ENCODE data around the gene ST6GALNAC3.

The ST6GALNAC3 gene

GRCh38 chr1:76463849-76464248 lies 389.3 kb downstream of the ST6GALNAC3 start:
- no peaks in the 10 kb centered on the region for H3K4me1 ChIP-seq (ENCODE audit: control insufficient read depth in 2 of 2, insufficient read depth in 2 of 2, low read length in 2 of 2)
- no peak overlapping the region for H3K9ac ChIP-seq (ENCODE audit: low read depth in 1 of 2, low read length in 2 of 2)
- no peaks in the 10 kb centered on the region for H3K9me3 ChIP-seq (ENCODE audit: control insufficient read depth in 2 of 2, low read length in 2 of 2)
- no peaks in the 10 kb centered on the region for H3K27me3 ChIP-seq (ENCODE audit: control insufficient read depth in 2 of 2, insufficient read depth in 2 of 2, low read length in 2 of 2)
- no peak overlapping the region for H3K27ac ChIP-seq (ENCODE audit: low read depth in 2 of 2, low read length in 2 of 2)
- no peak overlapping the region for H3K4me3 ChIP-seq (ENCODE audit: low read length in 2 of 2)
- H3K36me3 ChIP-seq (ENCODE audit: control insufficient read depth in 2 of 2, insufficient read depth in 2 of 2, low read length in 2 of 2) = no peaks in the 10 kb centered on the region

DNA sequence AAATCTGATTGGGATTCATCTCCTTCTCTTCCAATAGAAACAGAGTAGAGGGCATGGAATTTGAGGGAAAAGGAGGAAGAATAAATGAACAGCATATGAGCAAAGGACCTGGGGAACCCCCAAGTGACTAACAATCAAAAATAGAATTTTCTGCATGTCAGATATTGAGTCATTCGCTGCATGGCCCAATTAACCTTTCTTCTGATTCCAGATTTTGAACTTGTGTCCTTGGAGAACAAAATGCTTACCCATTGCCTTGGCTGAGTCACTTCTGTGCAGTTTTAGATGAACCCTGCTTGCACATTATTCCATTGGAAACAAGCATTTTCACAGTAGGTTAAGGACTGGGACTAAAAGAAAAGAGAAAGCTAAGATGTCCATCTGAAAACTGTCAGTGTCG lies 390.5 kb downstream of the ST6GALNAC3 start:
- H3K36me3 ChIP-seq (ENCODE audit: control insufficient read depth in 2 of 2, insufficient read depth in 2 of 2, low read length in 2 of 2) = no peaks in the 10 kb centered on the region
- H3K27me3 ChIP-seq (ENCODE audit: control insufficient read depth in 2 of 2, insufficient read depth in 2 of 2, low read length in 2 of 2) = no peaks in the 10 kb centered on the region
- no peaks in the 10 kb centered on the region for H3K4me1 ChIP-seq (ENCODE audit: control insufficient read depth in 2 of 2, insufficient read depth in 2 of 2, low read length in 2 of 2)
- H3K9ac ChIP-seq (ENCODE audit: low read depth in 1 of 2, low read length in 2 of 2) = no peak overlapping the region
- H3K9me3 ChIP-seq (ENCODE audit: control insufficient read depth in 2 of 2, low read length in 2 of 2) = no peaks in the 10 kb centered on the region
- no peak overlapping the region for H3K27ac ChIP-seq (ENCODE audit: low read depth in 2 of 2, low read length in 2 of 2)
- H3K4me3 ChIP-seq (ENCODE audit: low read length in 2 of 2) = no peak overlapping the region

DNA sequence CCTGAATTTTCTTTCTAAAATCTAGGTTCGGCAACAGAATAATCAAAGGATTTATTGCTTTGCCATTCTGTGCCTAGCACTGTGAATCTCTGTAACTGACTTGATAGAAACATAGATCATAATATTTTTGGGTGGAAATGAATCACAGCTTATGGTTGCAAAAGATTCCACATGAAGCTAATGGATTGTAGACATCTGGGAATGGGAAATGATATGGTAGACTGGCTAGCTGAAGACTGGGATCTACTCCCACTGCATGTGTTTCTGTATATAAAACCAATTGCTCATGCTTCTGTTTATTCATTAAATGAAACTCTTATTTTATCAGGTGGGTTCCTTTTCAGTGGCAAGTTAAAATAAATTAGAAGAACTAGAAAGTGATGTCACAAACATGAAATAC lies 395.6 kb downstream of the ST6GALNAC3 start:
- Histone ChIP-seq H3K4me3 (ENCODE audit: low read length in 2 of 2) (no peak overlapping the region), H3K27me3 (ENCODE audit: control insufficient read depth in 2 of 2, insufficient read depth in 2 of 2, low read length in 2 of 2) (no peaks in the 10 kb centered on the region), H3K27ac (ENCODE audit: low read depth in 2 of 2, low read length in 2 of 2) (no peak overlapping the region), H3K4me1 (ENCODE audit: control insufficient read depth in 2 of 2, insufficient read depth in 2 of 2, low read length in 2 of 2) (no peaks in the 10 kb centered on the region), H3K9me3 (ENCODE audit: control insufficient read depth in 2 of 2, low read length in 2 of 2) (no peaks in the 10 kb centered on the region), H3K36me3 (ENCODE audit: control insufficient read depth in 2 of 2, insufficient read depth in 2 of 2, low read length in 2 of 2) (no peaks in the 10 kb centered on the region), H3K9ac (ENCODE audit: low read depth in 1 of 2, low read length in 2 of 2) (no peak overlapping the region)

DNA sequence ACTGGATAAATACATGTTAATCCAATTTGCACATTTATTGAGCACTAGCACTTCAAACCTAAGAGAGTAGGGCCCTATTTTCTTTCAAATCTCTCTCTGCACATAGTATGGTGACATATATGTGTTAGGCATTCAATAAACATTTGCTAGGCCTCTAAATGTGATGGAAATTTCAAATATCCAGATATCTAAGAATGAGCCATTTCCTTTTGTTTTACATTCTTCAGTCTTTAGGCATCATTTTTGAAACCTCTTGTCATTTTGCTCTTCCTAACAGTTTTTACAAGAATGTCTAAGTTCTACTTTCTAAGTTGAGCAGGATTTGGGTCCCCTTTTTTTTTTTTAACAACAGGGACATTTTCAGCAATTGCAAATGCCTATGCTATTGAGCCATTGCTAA lies 397.0 kb downstream of the ST6GALNAC3 start:
- Histone ChIP-seq H3K4me1 (ENCODE audit: control insufficient read depth in 2 of 2, insufficient read depth in 2 of 2, low read length in 2 of 2) (no peaks in the 10 kb centered on the region), H3K36me3 (ENCODE audit: control insufficient read depth in 2 of 2, insufficient read depth in 2 of 2, low read length in 2 of 2) (no peaks in the 10 kb centered on the region), H3K9ac (ENCODE audit: low read depth in 1 of 2, low read length in 2 of 2) (no peak overlapping the region), H3K27ac (ENCODE audit: low read depth in 2 of 2, low read length in 2 of 2) (no peak overlapping the region), H3K9me3 (ENCODE audit: control insufficient read depth in 2 of 2, low read length in 2 of 2) (no peaks in the 10 kb centered on the region), H3K4me3 (ENCODE audit: low read length in 2 of 2) (no peak overlapping the region), H3K27me3 (ENCODE audit: control insufficient read depth in 2 of 2, insufficient read depth in 2 of 2, low read length in 2 of 2) (no peaks in the 10 kb centered on the region)

- H3K9me3 ChIP-seq (ENCODE audit: control insufficient read depth in 2 of 2, low read length in 2 of 2) = no peaks in the 10 kb centered on the region
- no peaks in the 10 kb centered on the region for H3K4me1 ChIP-seq (ENCODE audit: control insufficient read depth in 2 of 2, insufficient read depth in 2 of 2, low read length in 2 of 2)
- H3K27me3 ChIP-seq (ENCODE audit: control insufficient read depth in 2 of 2, insufficient read depth in 2 of 2, low read length in 2 of 2) = no peaks in the 10 kb centered on the region
- H3K27ac ChIP-seq (ENCODE audit: low read depth in 2 of 2, low read length in 2 of 2) = no peak overlapping the region
- no peak overlapping the region for H3K9ac ChIP-seq (ENCODE audit: low read depth in 1 of 2, low read length in 2 of 2)
- H3K4me3 ChIP-seq (ENCODE audit: low read length in 2 of 2) = no peak overlapping the region
- H3K36me3 ChIP-seq (ENCODE audit: control insufficient read depth in 2 of 2, insufficient read depth in 2 of 2, low read length in 2 of 2) = no peaks in the 10 kb centered on the region
Measured at GRCh38 chr1:76473591-76473990, 399.0 kb downstream of the ST6GALNAC3 start.

DNA sequence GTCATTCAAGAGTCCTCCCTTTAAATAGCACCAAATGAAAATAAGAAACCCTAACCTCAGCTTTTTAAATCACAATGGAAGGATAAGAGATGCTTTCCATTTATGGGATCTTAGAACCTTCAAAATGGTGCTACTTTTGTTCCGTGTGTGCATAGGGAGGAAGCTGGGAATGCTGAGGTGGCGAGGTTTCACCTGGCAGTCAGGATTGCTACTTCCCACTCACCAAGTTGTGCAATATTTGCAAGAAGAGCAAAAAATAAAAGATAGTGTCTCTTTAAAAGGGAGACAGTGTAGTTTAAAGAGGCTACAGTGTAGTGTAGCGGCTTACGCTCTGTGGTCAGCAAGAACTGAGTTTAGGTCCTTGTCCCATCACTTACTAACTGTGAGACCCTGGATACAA lies 400.4 kb downstream of the ST6GALNAC3 start:
- no peak overlapping the region for H3K4me3 ChIP-seq (ENCODE audit: low read length in 2 of 2)
- no peak overlapping the region for H3K27ac ChIP-seq (ENCODE audit: low read depth in 2 of 2, low read length in 2 of 2)
- no peaks in the 10 kb centered on the region for H3K9me3 ChIP-seq (ENCODE audit: control insufficient read depth in 2 of 2, low read length in 2 of 2)
- H3K36me3 ChIP-seq (ENCODE audit: control insufficient read depth in 2 of 2, insufficient read depth in 2 of 2, low read length in 2 of 2) = no peaks in the 10 kb centered on the region
- no peak overlapping the region for H3K9ac ChIP-seq (ENCODE audit: low read depth in 1 of 2, low read length in 2 of 2)
- no peaks in the 10 kb centered on the region for H3K27me3 ChIP-seq (ENCODE audit: control insufficient read depth in 2 of 2, insufficient read depth in 2 of 2, low read length in 2 of 2)
- H3K4me1 ChIP-seq (ENCODE audit: control insufficient read depth in 2 of 2, insufficient read depth in 2 of 2, low read length in 2 of 2) = no peaks in the 10 kb centered on the region

- no peak overlapping the region for H3K4me3 ChIP-seq (ENCODE audit: low read length in 2 of 2)
- H3K4me1 ChIP-seq (ENCODE audit: control insufficient read depth in 2 of 2, insufficient read depth in 2 of 2, low read length in 2 of 2) = no peaks in the 10 kb centered on the region
- H3K27ac ChIP-seq (ENCODE audit: low read depth in 2 of 2, low read length in 2 of 2) = no peak overlapping the region
- no peaks in the 10 kb centered on the region for H3K27me3 ChIP-seq (ENCODE audit: control insufficient read depth in 2 of 2, insufficient read depth in 2 of 2, low read length in 2 of 2)
- no peaks in the 10 kb centered on the region for H3K36me3 ChIP-seq (ENCODE audit: control insufficient read depth in 2 of 2, insufficient read depth in 2 of 2, low read length in 2 of 2)
- no peaks in the 10 kb centered on the region for H3K9me3 ChIP-seq (ENCODE audit: control insufficient read depth in 2 of 2, low read length in 2 of 2)
- no peak overlapping the region for H3K9ac ChIP-seq (ENCODE audit: low read depth in 1 of 2, low read length in 2 of 2)
Measured at GRCh38 chr1:76477156-76477555, 402.6 kb downstream of the ST6GALNAC3 start.

- Histone ChIP-seq H3K27me3 (ENCODE audit: control insufficient read depth in 2 of 2, insufficient read depth in 2 of 2, low read length in 2 of 2) (no peaks in the 10 kb centered on the region), H3K36me3 (ENCODE audit: control insufficient read depth in 2 of 2, insufficient read depth in 2 of 2, low read length in 2 of 2) (no peaks in the 10 kb centered on the region), H3K9ac (ENCODE audit: low read depth in 1 of 2, low read length in 2 of 2) (no peak overlapping the region), H3K4me1 (ENCODE audit: control insufficient read depth in 2 of 2, insufficient read depth in 2 of 2, low read length in 2 of 2) (no peaks in the 10 kb centered on the region), H3K27ac (ENCODE audit: low read depth in 2 of 2, low read length in 2 of 2) (no peak overlapping the region), H3K4me3 (ENCODE audit: low read length in 2 of 2) (no peak overlapping the region), H3K9me3 (ENCODE audit: control insufficient read depth in 2 of 2, low read length in 2 of 2) (no peaks in the 10 kb centered on the region)
Measured at GRCh38 chr1:76480827-76481226, 406.3 kb downstream of the ST6GALNAC3 start.

- no peak overlapping the region for H3K9ac ChIP-seq (ENCODE audit: low read depth in 1 of 2, low read length in 2 of 2)
- H3K9me3 ChIP-seq (ENCODE audit: control insufficient read depth in 2 of 2, low read length in 2 of 2) = no peaks in the 10 kb centered on the region
- no peak overlapping the region for H3K27ac ChIP-seq (ENCODE audit: low read depth in 2 of 2, low read length in 2 of 2)
- no peak overlapping the region for H3K4me3 ChIP-seq (ENCODE audit: low read length in 2 of 2)
- no peaks in the 10 kb centered on the region for H3K4me1 ChIP-seq (ENCODE audit: control insufficient read depth in 2 of 2, insufficient read depth in 2 of 2, low read length in 2 of 2)
- no peaks in the 10 kb centered on the region for H3K36me3 ChIP-seq (ENCODE audit: control insufficient read depth in 2 of 2, insufficient read depth in 2 of 2, low read length in 2 of 2)
- H3K27me3 ChIP-seq (ENCODE audit: control insufficient read depth in 2 of 2, insufficient read depth in 2 of 2, low read length in 2 of 2) = no peaks in the 10 kb centered on the region
Measured at GRCh38 chr1:76481672-76482071, 407.1 kb downstream of the ST6GALNAC3 start.

GRCh38 chr1:76482272-76482671 lies 407.7 kb downstream of the ST6GALNAC3 start:
- Histone ChIP-seq H3K27me3 (ENCODE audit: control insufficient read depth in 2 of 2, insufficient read depth in 2 of 2, low read length in 2 of 2) (no peaks in the 10 kb centered on the region), H3K27ac (ENCODE audit: low read depth in 2 of 2, low read length in 2 of 2) (no peak overlapping the region), H3K9ac (ENCODE audit: low read depth in 1 of 2, low read length in 2 of 2) (no peak overlapping the region), H3K4me3 (ENCODE audit: low read length in 2 of 2) (no peak overlapping the region), H3K9me3 (ENCODE audit: control insufficient read depth in 2 of 2, low read length in 2 of 2) (no peaks in the 10 kb centered on the region), H3K4me1 (ENCODE audit: control insufficient read depth in 2 of 2, insufficient read depth in 2 of 2, low read length in 2 of 2) (no peaks in the 10 kb centered on the region), H3K36me3 (ENCODE audit: control insufficient read depth in 2 of 2, insufficient read depth in 2 of 2, low read length in 2 of 2) (no peaks in the 10 kb centered on the region)

GRCh38 chr1:76491737-76492136 lies 417.2 kb downstream of the ST6GALNAC3 start:
- Histone ChIP-seq H3K9me3 (ENCODE audit: control insufficient read depth in 2 of 2, low read length in 2 of 2) (no peaks in the 10 kb centered on the region), H3K4me1 (ENCODE audit: control insufficient read depth in 2 of 2, insufficient read depth in 2 of 2, low read length in 2 of 2) (no peaks in the 10 kb centered on the region), H3K36me3 (ENCODE audit: control insufficient read depth in 2 of 2, insufficient read depth in 2 of 2, low read length in 2 of 2) (no peaks in the 10 kb centered on the region), H3K4me3 (ENCODE audit: low read length in 2 of 2) (no peak overlapping the region), H3K27ac (ENCODE audit: low read depth in 2 of 2, low read length in 2 of 2) (no peak overlapping the region), H3K27me3 (ENCODE audit: control insufficient read depth in 2 of 2, insufficient read depth in 2 of 2, low read length in 2 of 2) (no peaks in the 10 kb centered on the region), H3K9ac (ENCODE audit: low read depth in 1 of 2, low read length in 2 of 2) (no peak overlapping the region)
